Measurements from ENCODE around the gene KCNC1.

- no peak for TF ChIP-seq POLR2A (IDR thresholded peaks at IDR 0.05)
- no peak for TF ChIP-seq CTCF (IDR thresholded peaks at IDR 0.05)
- TF ChIP-seq EP300 (IDR thresholded peaks at IDR 0.05) = no peak
Observed at GRCh38 chr11:17775035-17775348, 40.4 kb downstream of the KCNC1 start.
